ENCODE data around the gene ZNF30. TPM values are rescaled to one million over a fixed set of nuclear protein-coding genes. Genes with fewer than 3 reads are reported as not detected.
"Not testable (repeated sequence)": the region's sequence is repeated elsewhere in the genome, so short reads cannot be mapped to it uniquely, and the experiment has no call there.

The ZNF30 gene
- total RNA-seq, 4 donors from 2014 or later, result 1.6 to 9.9 (median 2.1) TPM

GRCh38 chr19:34964598-34964997 is 37.9 kb downstream of the ZNF30 start:
- peak overlapping the region in 2 of 4 donors; percentile 79 to 91 for H3K4me3 ChIP-seq
- DNase-seq, result no peak

GRCh38 chr19:34965505-34965904 is 38.8 kb downstream of the ZNF30 start:
- Histone ChIP-seq H3K4me1 (peaks cover 0 to 11% (median 0%) of the 10 kb centered on the region in 4 donors), H3K9me3 (peaks cover 0 to 14% (median 6%) of the 10 kb centered on the region in 4 donors)
- not testable (repeated sequence) for H3K27me3 ChIP-seq, DNase-seq, H3K36me3 ChIP-seq, H3K27ac ChIP-seq, H3K4me3 ChIP-seq

More at GRCh38 chr19:34964598-34964997, 37.9 kb downstream of the ZNF30 start:
- peaks cover 0 to 11% (median 0%) of the 10 kb centered on the region in 4 donors for H3K4me1 ChIP-seq
- TF ChIP-seq POLR2A (IDR thresholded peaks at IDR 0.05) (no peak), CTCF (IDR thresholded peaks at IDR 0.05) (no peak)
- H3K9me3 ChIP-seq, result peaks cover 0 to 22% (median 11%) of the 10 kb centered on the region in 4 donors
- no peak overlapping the region for H3K27ac ChIP-seq
- no peaks in the 10 kb centered on the region for H3K27me3 ChIP-seq
- H3K36me3 ChIP-seq, result peaks cover 0 to 18% (median 0%) of the 10 kb centered on the region in 3 donors

GRCh38 chr19:34967551-34967950 is 40.8 kb downstream of the ZNF30 start:
- no peak overlapping the region for H3K27ac ChIP-seq
- no peaks in the 10 kb centered on the region for H3K27me3 ChIP-seq
- H3K9me3 ChIP-seq, result no peaks in the 10 kb centered on the region
- TF ChIP-seq POLR2A (IDR thresholded peaks at IDR 0.05) (no peak), CTCF (IDR thresholded peaks at IDR 0.05) (no peak)
- H3K4me1 ChIP-seq, result peaks cover 0 to 9% (median 0%) of the 10 kb centered on the region in 4 donors
- H3K36me3 ChIP-seq, result no peaks in the 10 kb centered on the region
- no peak overlapping the region for H3K4me3 ChIP-seq
- no peak for DNase-seq

GRCh38 chr19:34969721-34970120 is 43.0 kb downstream of the ZNF30 start:
- Histone ChIP-seq H3K27ac (no peak overlapping the region), H3K4me3 (no peak overlapping the region), H3K27me3 (no peaks in the 10 kb centered on the region), H3K4me1 (peaks cover 0 to 6% (median 2%) of the 10 kb centered on the region in 4 donors), H3K36me3 (no peaks in the 10 kb centered on the region), H3K9me3 (no peaks in the 10 kb centered on the region)
- no peak for TF ChIP-seq CTCF (IDR thresholded peaks at IDR 0.05)
- TF ChIP-seq POLR2A (IDR thresholded peaks at IDR 0.05), result no peak
- no peak for DNase-seq

- not testable (repeated sequence) for H3K27me3 ChIP-seq, H3K4me1 ChIP-seq, H3K9me3 ChIP-seq, H3K27ac ChIP-seq, H3K36me3 ChIP-seq, H3K4me3 ChIP-seq, DNase-seq
Observed at GRCh38 chr19:34970185-34970780, 43.6 kb downstream of the ZNF30 start.

- Histone ChIP-seq H3K36me3 (no peaks in the 10 kb centered on the region), H3K27me3 (no peaks in the 10 kb centered on the region), H3K27ac (no peak overlapping the region), H3K4me3 (no peak overlapping the region), H3K4me1 (peaks cover 0 to 6% (median 2%) of the 10 kb centered on the region in 4 donors), H3K9me3 (peaks cover 0 to 7% (median 0%) of the 10 kb centered on the region in 4 donors)
- TF ChIP-seq POLR2A (IDR thresholded peaks at IDR 0.05) (no peak), CTCF (IDR thresholded peaks at IDR 0.05) (no peak)
- no peak for DNase-seq
Observed at GRCh38 chr19:34972163-34972705, 45.5 kb downstream of the ZNF30 start.
